HCT116 (cell line): Measurements from ENCODE around the gene AEBP2. TPM values are rescaled to one million over a fixed set of nuclear protein-coding genes. Genes with fewer than 3 reads are reported as not detected.

Experiments used
- ATAC-seq: fragments of 200-7000 bp; cut with Tn5 transposase; 2 replicates; pipeline ENCODE4 v1.9.1; 2020; ENCODE audit warnings: mild to moderate bottlenecking, moderate library complexity
- BruUV-seq: library from RNA; stranded (reverse); fragments of 400-500 nt; replicated peaks from 2 replicates; lab custom pipeline; 2021; lab: Mats Ljungman, UMichigan
- CTCF ChIA-PET: fragments of 300-600 bp; sonication (Branson Sonifier 250); formaldehyde crosslinking; loops from one replicate; lab custom pipeline; 2021; ENCODE audit warnings: antibody characterized with exemption; lab: Charles Lee
- POLR2A ChIA-PET: fragments of 300-600, 350-600 bp; sonication (Branson Sonifier 250); formaldehyde crosslinking; loops from one replicate; lab custom pipeline; 2021; ENCODE audit warnings: antibody characterized with exemption; lab: Charles Lee
- RAD21 ChIA-PET, 2 experiments: fragments of 300-600 bp; sonication (Branson Sonifier 250); formaldehyde crosslinking; loops; one replicate each; lab custom pipeline; 2023; ENCODE audit warnings: low total read pairs in 2 of 2; ENCODE audit not compliant: uncharacterized antibody in 2 of 2, unreplicated experiment in 2 of 2, low non-redundant PET in 1 of 2; lab: Charles Lee
- DNase-seq: peaks from one replicate; pipeline ENCODE4 v3.0.0-alpha.2; 2010; ENCODE audit warnings: low read depth, low spot score
- H2AFZ ChIP-seq: fragments of 200-600 bp; shearing (Covaris generic), sonication (generic); 2 replicates; pipeline ENCODE4 v1.6.1; 2017; ENCODE audit warnings: low read depth, mixed run types, mixed read lengths, antibody characterized with exemption, low read length; ENCODE audit not compliant: poor library complexity, severe bottlenecking
- H3K27ac ChIP-seq: 2 replicates; pipeline ENCODE4 v1.5.1; 2012; ENCODE audit warnings: low read depth, low read length
- H3K27me3 ChIP-seq: fragments of 200-600 bp; sonication (generic); 2 replicates; pipeline ENCODE4 v1.6.1; 2016; ENCODE audit warnings: mixed run types, low read length, mixed read lengths; ENCODE audit not compliant: insufficient read depth
- H3K36me3 ChIP-seq, 2 experiments: fragments of 200-500 bp in 1 of 2; fragments of 200-600 bp in 1 of 2; sonication (Bioruptor generic) in 1 of 2; sonication (generic) in 1 of 2; 2 replicates each; pipeline versions ENCODE4 v1.5.1 to v1.6.1; 2014 to 2016; ENCODE audit warnings: low read length in 2 of 2, inconsistent platforms in 1 of 2, mixed read lengths in 1 of 2, mixed run types in 1 of 2; ENCODE audit not compliant: insufficient read depth in 2 of 2, control insufficient read depth in 1 of 2
- H3K4me1 ChIP-seq, 2 experiments: fragments of 200-600 bp in 1 of 2; sonication (generic) in 1 of 2; 2 replicates each; pipeline versions ENCODE4 v1.5.1 to v1.6.1; 2012 to 2017; ENCODE audit warnings: low read length in 2 of 2, inconsistent platforms in 1 of 2, mild to moderate bottlenecking in 1 of 2, mixed read lengths in 1 of 2, mixed run types in 1 of 2, moderate library complexity in 1 of 2; ENCODE audit not compliant: insufficient read depth in 2 of 2, control insufficient read depth in 1 of 2
- H3K4me2 ChIP-seq: fragments of 200-600 bp; sonication (generic); 2 replicates; pipeline ENCODE4 v1.6.1; 2017; ENCODE audit warnings: mixed run types, low read length, mixed read lengths
- H3K4me3 ChIP-seq, 2 experiments: fragments of 200-600 bp in 1 of 2; sonication (generic) in 1 of 2; replicated peaks in 1 of 2; 2 replicates each; pipeline ENCODE4 v1.5.1; 2011 to 2016; ENCODE audit warnings: low read length in 2 of 2, control low read depth in 1 of 2, low read depth in 1 of 2, mild to moderate bottlenecking in 1 of 2, mixed read lengths in 1 of 2, mixed run types in 1 of 2
- H3K79me2 ChIP-seq: fragments of 200-600 bp; sonication (generic); 2 replicates; pipeline ENCODE4 v1.6.1; 2017; ENCODE audit warnings: mild to moderate bottlenecking, mixed run types, low read length, moderate library complexity, mixed read lengths; ENCODE audit not compliant: insufficient read depth
- H3K9ac ChIP-seq: fragments of 200-600 bp; sonication (generic); 2 replicates; pipeline ENCODE4 v1.6.1; 2016; ENCODE audit warnings: low read length, mixed read lengths
- H3K9me2 ChIP-seq: fragments of 200-600 bp; sonication (generic), shearing (Covaris generic); 2 replicates; pipeline ENCODE4 v1.6.1; 2017; ENCODE audit warnings: mixed run types, mild to moderate bottlenecking, moderate library complexity; ENCODE audit not compliant: insufficient read depth
- H3K9me3 ChIP-seq, 2 experiments: fragments of 200-500 bp in 1 of 2; fragments of 200-600 bp in 1 of 2; sonication (Bioruptor generic) in 1 of 2; sonication (generic) in 1 of 2; 2 replicates each; pipeline ENCODE4 v1.6.1; 2014 to 2017; ENCODE audit warnings: low read length in 2 of 2, mixed read lengths in 2 of 2, inconsistent platforms in 1 of 2, low read depth in 1 of 2, mild to moderate bottlenecking in 1 of 2, mixed run types in 1 of 2, moderate library complexity in 1 of 2; ENCODE audit not compliant: control insufficient read depth in 1 of 2, insufficient read depth in 1 of 2
- H4K20me1 ChIP-seq: fragments of 200-600 bp; sonication (generic), shearing (Covaris generic); 2 replicates; pipeline ENCODE4 v1.6.1; 2017; ENCODE audit warnings: mixed run types, mild to moderate bottlenecking, moderate library complexity; ENCODE audit not compliant: insufficient read depth
- CEBPB ChIP-seq: IDR thresholded peaks from 2 replicates; pipeline ENCODE4 v1.6.1; 2012; ENCODE audit warnings: low read depth
- EGR1 ChIP-seq: IDR thresholded peaks from 2 replicates; pipeline ENCODE4 v1.6.1; 2012; ENCODE audit warnings: low read depth
- FOSL1 ChIP-seq: IDR thresholded peaks from 2 replicates; pipeline ENCODE4 v1.6.1; 2012; ENCODE audit warnings: low read depth
- SIN3A ChIP-seq: IDR thresholded peaks from 2 replicates; pipeline ENCODE4 v1.6.1; 2012; ENCODE audit warnings: low read depth
- YY1 ChIP-seq: IDR thresholded peaks from 2 replicates; pipeline ENCODE4 v1.6.1; 2011; ENCODE audit warnings: low read length, low read depth, moderate library complexity, mild to moderate bottlenecking; ENCODE audit not compliant: insufficient replicate concordance; ENCODE audit errors: extremely low read depth
- ZNF274 ChIP-seq: fragments of 200-500 bp; sonication (Bioruptor generic); IDR thresholded peaks from 2 replicates; pipeline ENCODE4 v1.6.1; 2014; ENCODE audit warnings: mild to moderate bottlenecking, low read depth, low read length, inconsistent platforms
- intact Hi-C: fragments of 100-400 bp; cut with micrococcal nuclease; formaldehyde crosslinking; loops from 2 replicates; pipeline ENCODE4 v1.10.0; 2022
- total RNA-seq: library from RNA; stranded (reverse); gene quantifications from one replicate; pipeline ENCODE4 v1.2.1, GENCODE V29; 2021; ENCODE audit not compliant: unreplicated experiment
- TF ChIP-seq, protein P1 (sequence below): IDR thresholded peaks from 2 replicates; pipeline ENCODE4 v1.6.1; 2012
- TF ChIP-seq, protein P2 (sequence below), 3 experiments: fragments of 200-600 bp in 1 of 3; sonication (generic) in 1 of 3; IDR thresholded peaks in 2 of 3; conservative IDR thresholded peaks in 1 of 3; 2 replicates each; pipeline ENCODE4 v1.5.1; 2012 to 2017; ENCODE audit warnings: low read depth in 2 of 3, low read length in 2 of 3, antibody characterized with exemption in 1 of 3, borderline replicate concordance in 1 of 3, control low read depth in 1 of 3, mild to moderate bottlenecking in 1 of 3, mixed read lengths in 1 of 3, mixed run types in 1 of 3, moderate library complexity in 1 of 3; ENCODE audit not compliant: insufficient read depth in 1 of 3
- TF ChIP-seq, protein P3 (sequence below): IDR thresholded peaks from 2 replicates; pipeline ENCODE4 v1.6.1; 2011; ENCODE audit warnings: mild to moderate bottlenecking, low read length, moderate library complexity; ENCODE audit not compliant: insufficient replicate concordance; ENCODE audit errors: extremely low read depth
- TF ChIP-seq, protein P4 (sequence below): IDR thresholded peaks from 2 replicates; pipeline ENCODE4 v1.6.1; 2012; ENCODE audit warnings: low read depth

Gene AEBP2
- total RNA-seq, 1 experiment from 2014 or later: 44.6 TPM

DNA sequence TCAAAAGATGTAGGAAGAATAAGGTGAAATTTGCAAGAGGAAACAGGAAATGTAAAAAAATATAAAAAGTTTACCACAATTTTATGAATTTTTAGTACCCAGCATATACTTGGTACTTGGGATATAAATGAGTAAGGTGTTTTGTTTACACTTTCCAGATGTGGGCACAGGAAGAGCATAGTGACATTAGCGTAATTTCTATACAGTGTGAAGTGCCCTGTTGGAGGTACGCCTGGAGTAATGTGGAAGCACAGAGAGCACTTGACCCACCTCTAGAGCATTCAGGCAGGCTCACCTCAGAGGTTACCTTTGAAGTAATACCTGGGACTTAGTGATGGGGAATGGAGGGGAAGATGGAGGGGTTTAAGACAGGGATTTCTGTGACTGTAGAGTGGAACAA is 89.5 kb downstream of the AEBP2 start:
- Histone ChIP-seq H4K20me1 (no peaks in the 10 kb centered on the region), H3K4me2 (0 out of 2 replicates have a peak overlapping the region, but pooled peaks have one; percentile 26), H3K27ac (no peak overlapping the region), H3K4me3 (no peak overlapping the region), H3K36me3 (no peaks in the 10 kb centered on the region; a peak in 1 of 4 replicates), H3K4me1 (peaks cover 3 to 21% of the 10 kb centered on the region in 2 experiments; a peak in 2 of 4 replicates), H3K9me2 (no peaks in the 10 kb centered on the region), H3K9me3 (no peaks in the 10 kb centered on the region), H2AFZ (no peak overlapping the region), H3K9ac (no peak overlapping the region), H3K27me3 (no peaks in the 10 kb centered on the region), H3K79me2 (no peaks in the 10 kb centered on the region)
- POLR2A ChIA-PET: no interaction called here
- DNase-seq (no peak), ATAC-seq (peak; percentile 20; the same call in 1 of the 2 replicates)
- TF ChIP-seq, protein P1, sequence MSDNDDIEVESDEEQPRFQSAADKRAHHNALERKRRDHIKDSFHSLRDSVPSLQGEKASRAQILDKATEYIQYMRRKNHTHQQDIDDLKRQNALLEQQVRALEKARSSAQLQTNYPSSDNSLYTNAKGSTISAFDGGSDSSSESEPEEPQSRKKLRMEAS: no peak
- RAD21 ChIA-PET: no interaction called here
- no TSS peak for BruUV-seq
- CTCF ChIA-PET: no interaction called here
- intact Hi-C loops: no loop called here

DNA sequence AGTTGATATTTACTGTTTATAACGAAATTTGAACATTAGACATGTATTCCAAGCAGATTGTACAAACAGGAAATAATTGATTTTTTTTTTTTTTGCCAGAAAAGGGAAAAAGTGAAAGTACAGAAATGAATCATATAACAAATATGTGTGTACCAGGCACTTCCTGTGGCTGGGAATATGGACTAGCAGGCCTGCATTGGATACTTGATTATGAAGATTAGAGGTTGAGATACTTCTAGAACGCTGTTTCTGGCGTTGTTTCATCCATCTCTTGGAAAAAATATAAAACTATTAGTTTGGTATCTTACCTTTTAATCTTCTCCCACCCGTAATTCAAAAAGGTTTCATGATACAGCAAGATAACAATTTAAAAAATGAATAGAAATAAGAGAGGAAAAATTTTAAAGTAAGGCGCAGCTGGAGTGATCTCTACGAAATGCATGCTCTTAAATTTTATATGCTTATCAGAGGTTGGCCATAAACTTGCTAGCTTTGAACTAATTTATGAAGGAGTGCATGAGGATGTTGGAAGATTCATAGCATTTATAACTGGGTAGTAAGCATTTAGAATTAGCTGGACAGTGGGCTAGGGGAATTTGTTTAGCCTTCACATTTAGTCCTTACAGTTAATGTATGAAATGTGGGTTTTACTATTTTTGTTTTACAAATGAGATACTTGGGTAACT is 90.8 kb downstream of the AEBP2 start:
- H3K9me3 ChIP-seq: peaks cover 0 to 2% of the 10 kb centered on the region in 2 experiments; a peak in 1 of 4 replicates
- no peak overlapping the region for H3K27ac ChIP-seq
- no peaks in the 10 kb centered on the region for H3K9me2 ChIP-seq
- no peaks in the 10 kb centered on the region; a peak in 1 of 4 replicates for H3K36me3 ChIP-seq
- ChIA-PET CTCF (no interaction called here), RAD21 (no interaction called here), POLR2A (no interaction called here)
- H4K20me1 ChIP-seq: no peaks in the 10 kb centered on the region
- no TSS peak for BruUV-seq
- H2AFZ ChIP-seq: no peak overlapping the region
- H3K4me1 ChIP-seq: peaks cover 3 to 21% of the 10 kb centered on the region in 2 experiments; a peak in 2 of 4 replicates
- peak overlapping the region; percentile 26 for H3K4me2 ChIP-seq
- no peaks in the 10 kb centered on the region for H3K79me2 ChIP-seq
- no peak for DNase-seq
- H3K27me3 ChIP-seq: no peaks in the 10 kb centered on the region
- H3K9ac ChIP-seq: no peak overlapping the region
- intact Hi-C loops: no loop called here
- H3K4me3 ChIP-seq: no peak overlapping the region
- ATAC-seq: 0 out of 2 replicates have a peak, but pooled peaks have one; percentile 46
- TF ChIP-seq, protein P2, sequence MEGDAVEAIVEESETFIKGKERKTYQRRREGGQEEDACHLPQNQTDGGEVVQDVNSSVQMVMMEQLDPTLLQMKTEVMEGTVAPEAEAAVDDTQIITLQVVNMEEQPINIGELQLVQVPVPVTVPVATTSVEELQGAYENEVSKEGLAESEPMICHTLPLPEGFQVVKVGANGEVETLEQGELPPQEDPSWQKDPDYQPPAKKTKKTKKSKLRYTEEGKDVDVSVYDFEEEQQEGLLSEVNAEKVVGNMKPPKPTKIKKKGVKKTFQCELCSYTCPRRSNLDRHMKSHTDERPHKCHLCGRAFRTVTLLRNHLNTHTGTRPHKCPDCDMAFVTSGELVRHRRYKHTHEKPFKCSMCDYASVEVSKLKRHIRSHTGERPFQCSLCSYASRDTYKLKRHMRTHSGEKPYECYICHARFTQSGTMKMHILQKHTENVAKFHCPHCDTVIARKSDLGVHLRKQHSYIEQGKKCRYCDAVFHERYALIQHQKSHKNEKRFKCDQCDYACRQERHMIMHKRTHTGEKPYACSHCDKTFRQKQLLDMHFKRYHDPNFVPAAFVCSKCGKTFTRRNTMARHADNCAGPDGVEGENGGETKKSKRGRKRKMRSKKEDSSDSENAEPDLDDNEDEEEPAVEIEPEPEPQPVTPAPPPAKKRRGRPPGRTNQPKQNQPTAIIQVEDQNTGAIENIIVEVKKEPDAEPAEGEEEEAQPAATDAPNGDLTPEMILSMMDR (IDR thresholded peaks at IDR 0.05 in 2 of 3, conservative IDR thresholded peaks at IDR 0.05 in 1 of 3; ENCODE audit: borderline replicate concordance in 1 of 3, insufficient read depth in 1 of 3, low read depth in 2 of 3, low read length in 2 of 3): no peak
- TF ChIP-seq YY1 (no peak), ZNF274 (no peak), SIN3A (no peak), CEBPB (no peak), FOSL1 (peak; percentile 42; the same call in 1 of the 2 replicates), EGR1 (no peak)
- TF ChIP-seq, protein P3, sequence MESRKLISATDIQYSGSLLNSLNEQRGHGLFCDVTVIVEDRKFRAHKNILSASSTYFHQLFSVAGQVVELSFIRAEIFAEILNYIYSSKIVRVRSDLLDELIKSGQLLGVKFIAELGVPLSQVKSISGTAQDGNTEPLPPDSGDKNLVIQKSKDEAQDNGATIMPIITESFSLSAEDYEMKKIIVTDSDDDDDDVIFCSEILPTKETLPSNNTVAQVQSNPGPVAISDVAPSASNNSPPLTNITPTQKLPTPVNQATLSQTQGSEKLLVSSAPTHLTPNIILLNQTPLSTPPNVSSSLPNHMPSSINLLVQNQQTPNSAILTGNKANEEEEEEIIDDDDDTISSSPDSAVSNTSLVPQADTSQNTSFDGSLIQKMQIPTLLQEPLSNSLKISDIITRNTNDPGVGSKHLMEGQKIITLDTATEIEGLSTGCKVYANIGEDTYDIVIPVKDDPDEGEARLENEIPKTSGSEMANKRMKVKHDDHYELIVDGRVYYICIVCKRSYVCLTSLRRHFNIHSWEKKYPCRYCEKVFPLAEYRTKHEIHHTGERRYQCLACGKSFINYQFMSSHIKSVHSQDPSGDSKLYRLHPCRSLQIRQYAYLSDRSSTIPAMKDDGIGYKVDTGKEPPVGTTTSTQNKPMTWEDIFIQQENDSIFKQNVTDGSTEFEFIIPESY: no peak
- TF ChIP-seq, protein P4, sequence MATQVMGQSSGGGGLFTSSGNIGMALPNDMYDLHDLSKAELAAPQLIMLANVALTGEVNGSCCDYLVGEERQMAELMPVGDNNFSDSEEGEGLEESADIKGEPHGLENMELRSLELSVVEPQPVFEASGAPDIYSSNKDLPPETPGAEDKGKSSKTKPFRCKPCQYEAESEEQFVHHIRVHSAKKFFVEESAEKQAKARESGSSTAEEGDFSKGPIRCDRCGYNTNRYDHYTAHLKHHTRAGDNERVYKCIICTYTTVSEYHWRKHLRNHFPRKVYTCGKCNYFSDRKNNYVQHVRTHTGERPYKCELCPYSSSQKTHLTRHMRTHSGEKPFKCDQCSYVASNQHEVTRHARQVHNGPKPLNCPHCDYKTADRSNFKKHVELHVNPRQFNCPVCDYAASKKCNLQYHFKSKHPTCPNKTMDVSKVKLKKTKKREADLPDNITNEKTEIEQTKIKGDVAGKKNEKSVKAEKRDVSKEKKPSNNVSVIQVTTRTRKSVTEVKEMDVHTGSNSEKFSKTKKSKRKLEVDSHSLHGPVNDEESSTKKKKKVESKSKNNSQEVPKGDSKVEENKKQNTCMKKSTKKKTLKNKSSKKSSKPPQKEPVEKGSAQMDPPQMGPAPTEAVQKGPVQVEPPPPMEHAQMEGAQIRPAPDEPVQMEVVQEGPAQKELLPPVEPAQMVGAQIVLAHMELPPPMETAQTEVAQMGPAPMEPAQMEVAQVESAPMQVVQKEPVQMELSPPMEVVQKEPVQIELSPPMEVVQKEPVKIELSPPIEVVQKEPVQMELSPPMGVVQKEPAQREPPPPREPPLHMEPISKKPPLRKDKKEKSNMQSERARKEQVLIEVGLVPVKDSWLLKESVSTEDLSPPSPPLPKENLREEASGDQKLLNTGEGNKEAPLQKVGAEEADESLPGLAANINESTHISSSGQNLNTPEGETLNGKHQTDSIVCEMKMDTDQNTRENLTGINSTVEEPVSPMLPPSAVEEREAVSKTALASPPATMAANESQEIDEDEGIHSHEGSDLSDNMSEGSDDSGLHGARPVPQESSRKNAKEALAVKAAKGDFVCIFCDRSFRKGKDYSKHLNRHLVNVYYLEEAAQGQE: no peak
